NCI-H1092 treated with DMSO at 0.1 percent for 48 hours (cell line): ENCODE data around the gene SPEF2.

Experiments used
- DNase-seq: peaks from one replicate; lab custom pipeline; 2025; lab: John Stamatoyannopoulos, UW

SPEF2 gene

DNA sequence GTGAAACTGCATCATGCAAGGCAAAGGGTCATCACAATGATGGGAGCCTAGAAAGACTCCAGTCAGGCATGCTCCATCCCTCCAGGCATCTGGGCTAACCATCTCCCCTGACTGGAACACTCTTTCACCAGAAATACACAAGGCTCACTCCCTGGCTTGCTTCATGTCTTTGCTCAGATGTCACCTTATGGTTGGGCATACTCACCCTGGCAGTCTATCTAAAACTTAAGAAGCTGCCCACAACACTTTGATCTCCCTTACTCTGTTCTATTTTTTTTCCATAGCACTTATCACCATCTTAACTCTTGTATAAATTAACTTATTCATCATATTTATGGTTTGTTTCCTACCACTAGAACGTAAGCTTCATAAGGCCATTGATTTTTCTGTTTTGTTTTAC is 90.0 kb downstream of the SPEF2 start:
- DNase-seq, result no peak

DNA sequence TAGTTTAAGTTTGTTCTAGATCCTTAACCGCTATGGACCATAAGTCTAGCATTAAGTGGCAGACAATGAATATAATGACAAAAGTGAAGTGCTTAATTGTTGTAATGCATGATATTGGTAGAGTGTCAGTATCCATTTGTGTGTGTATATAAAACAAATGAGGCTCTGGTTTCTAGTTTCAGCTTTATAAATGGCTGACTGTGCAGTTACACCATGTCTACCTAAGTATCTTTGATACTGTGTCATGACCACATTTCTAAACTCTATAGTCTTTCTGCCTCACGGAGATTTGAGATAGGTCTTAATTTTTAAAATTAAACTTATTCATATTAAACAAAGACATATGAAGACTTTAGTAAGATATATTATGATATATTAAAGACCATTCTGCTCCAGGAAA is 92.0 kb downstream of the SPEF2 start:
- no peak for DNase-seq

DNA sequence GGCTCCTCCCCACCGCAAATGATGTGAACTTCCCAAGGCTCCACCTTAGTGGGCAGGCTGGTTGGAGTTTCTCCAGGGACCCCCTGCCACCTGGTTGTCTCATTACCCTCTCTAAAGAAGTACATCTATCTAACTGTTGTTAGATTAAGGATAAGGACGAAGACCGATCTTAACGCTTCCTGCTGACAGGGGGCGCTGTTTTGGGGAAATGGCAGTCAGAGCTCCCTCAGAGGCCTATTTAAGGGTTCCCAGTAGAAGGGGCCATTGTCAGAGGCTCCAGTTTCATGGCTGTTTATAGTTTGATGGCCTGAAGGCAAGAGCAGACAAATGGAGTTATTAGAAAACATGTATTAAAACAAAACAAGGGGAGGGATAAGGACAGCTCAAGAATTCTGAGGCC is 100.1 kb downstream of the SPEF2 start:
- no peak for DNase-seq

DNA sequence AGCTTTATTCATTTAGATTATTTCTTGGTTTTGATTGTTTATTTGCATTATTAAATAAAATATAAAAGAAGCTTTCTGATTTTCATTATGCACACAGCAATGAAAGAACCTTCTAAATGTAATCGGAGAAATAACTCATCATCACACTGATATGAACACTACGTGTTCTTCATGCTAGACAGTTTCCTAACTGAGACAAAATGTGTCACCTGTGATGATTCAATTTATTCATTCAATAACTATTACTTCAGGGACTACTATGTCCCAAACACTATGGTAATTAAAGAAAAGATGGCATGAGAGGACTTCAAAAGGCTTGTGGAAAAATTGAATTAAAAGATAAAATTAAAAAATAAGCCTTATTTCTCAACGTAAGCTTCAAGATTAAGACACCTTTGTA is 118.1 kb downstream of the SPEF2 start:
- DNase-seq, result no peak

DNA sequence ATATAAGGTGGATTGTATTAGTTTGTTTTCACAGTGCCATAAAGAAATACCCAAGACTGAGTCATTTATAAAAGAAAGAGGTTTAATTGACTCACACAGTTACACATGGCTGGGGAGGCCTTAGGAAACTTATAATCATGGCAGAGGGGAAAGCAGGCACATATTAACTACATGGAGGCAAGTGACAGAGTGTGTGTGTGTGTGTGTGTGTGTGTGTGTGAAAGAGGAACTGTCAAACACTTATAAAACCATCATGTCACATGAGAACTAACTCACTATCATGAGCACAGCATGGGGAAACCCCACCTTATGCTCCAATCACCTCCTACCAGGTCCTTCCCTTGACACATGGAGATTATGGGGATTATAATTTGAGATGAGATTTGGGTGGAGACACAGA is 118.6 kb downstream of the SPEF2 start:
- no peak for DNase-seq

DNA sequence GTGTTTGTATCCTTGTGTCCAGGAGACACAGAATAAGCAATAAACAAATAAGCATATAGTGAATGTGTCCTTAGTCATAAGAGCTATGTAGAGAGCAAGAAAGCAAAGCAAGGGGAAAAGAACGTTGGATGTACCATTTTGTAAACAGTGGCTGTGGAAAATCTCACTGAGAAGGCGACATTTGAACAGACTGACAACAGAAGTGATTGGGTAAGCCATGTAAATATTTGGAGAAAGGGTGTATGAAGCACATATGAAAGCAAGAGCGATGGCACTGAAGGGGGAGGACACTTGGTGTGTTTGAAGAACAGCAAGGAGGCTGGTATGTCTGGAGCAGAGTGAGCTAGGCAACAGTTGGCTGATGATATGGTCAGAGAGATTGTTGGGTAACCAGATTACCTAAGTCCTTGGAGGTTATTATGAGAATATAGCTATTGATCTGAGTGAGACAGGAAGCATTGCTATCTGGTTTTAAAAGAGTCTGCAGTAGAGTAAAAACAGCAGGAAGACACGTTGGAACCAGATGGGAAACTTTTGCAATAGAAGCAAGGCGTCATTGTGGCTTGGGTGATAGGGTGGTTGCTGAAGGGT is 123.6 kb downstream of the SPEF2 start:
- DNase-seq, result no peak

DNA sequence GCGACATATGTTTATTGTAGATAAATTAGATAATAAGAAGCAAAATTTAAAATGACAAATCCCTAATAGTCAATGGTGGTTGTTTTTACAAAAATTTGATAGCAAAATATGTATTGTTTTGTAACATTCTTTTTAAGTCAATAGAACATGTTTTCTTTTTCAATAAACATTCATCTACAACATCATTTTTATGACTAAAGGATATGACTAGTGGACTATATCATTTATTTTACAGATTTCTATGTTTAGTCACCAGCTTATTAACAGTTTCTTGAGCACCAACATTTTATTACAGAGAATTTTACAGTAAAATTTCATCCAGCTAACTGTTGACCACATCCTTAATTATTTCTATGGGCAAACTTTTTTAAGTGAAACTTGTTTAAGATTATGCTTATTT is 124.3 kb downstream of the SPEF2 start:
- no peak for DNase-seq

DNA sequence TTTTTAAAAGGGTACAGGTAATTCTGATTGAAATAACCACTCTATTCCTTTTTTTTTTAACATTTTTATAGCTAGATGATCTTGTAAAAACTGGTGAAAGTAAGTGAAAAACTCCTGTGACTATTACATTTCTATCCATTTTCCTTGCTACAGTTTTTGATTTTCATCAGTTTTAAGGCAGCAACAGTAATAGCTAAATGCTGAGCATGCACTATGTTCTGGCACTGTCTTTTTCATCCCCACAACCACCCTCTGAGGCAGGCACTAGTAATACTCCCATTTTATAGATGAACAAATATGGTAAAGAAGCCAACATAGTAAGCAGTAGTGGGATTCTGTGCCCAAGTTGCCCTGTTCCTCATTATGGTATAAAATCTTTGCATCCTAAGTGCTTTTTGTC is 126.0 kb downstream of the SPEF2 start:
- no peak for DNase-seq

DNA sequence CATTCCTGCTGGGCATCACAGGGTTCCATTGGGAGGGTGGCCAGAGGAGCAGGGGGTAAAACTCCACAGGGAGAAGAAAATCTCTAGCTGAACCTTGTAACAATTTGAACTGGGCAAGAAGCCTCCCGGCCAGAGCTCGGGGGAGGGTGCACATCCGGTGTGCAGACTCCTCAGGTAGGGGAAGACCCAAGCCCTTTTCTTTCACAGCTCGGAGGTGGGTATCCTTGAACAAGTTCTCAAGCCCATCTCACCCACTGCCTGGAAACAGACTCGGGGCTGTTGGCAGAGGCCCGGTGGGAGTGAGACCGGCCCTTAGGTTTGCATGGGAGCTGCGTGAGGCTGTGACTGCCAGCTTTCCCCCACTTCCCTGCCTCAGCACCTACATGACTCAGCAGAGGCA is 127.5 kb downstream of the SPEF2 start:
- DNase-seq, result no peak

DNA sequence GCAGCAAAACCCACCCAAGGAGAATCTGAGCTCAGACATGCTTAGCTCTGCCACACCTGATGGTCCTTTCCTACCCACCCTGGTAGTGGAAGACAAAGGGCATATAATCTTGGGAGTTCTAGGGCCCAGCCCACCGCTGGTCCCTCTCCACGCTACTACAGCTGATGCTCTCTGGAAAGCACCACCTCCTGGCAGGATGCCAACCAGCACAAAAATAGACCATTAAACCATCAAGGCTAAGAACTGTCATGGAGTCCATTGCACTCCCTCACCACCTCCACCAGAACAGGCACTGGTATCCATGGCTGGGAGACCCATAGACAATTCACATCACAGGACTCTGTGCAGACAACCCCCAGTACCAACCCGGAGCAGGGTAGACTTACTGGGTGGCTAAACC is 128.0 kb downstream of the SPEF2 start:
- no peak for DNase-seq

DNA sequence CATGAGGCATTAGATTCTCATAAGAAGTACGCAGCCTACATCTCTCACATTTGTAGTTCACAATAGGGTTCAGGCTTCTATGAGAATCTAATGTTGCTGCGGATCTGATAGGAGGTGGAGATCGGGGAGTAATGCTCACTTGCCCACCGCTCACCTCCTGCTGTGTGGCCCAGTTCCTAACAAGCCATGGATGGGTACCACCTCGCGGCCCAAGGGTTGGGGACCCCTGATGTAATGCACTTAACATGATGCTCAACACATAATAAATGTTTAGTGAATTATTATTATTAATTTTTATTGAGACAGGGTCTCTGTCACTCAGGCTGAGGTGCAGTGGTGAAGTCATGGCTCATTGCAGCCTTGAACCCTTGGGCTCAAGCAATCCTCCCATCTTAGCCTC is 134.3 kb downstream of the SPEF2 start:
- no peak for DNase-seq

DNA sequence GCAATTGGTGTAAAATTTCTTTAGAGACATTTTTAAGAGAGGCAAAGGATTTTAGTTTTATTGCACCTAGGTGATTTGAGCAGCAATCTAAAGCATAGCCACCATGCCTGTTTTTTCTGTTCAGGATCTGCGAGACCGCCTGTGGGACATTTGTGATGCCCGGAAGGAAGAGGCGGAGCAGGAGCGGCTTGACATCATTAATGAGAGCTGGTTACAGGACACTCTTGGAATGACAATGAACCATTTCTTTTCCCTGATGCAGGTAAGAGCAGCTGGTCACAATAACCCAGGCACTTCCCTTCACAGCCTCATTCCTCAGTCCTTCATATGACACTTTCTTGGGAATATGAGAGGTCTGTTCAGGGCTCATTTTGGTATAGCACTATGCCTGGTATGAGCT is 135.8 kb downstream of the SPEF2 start:
- no peak for DNase-seq

DNA sequence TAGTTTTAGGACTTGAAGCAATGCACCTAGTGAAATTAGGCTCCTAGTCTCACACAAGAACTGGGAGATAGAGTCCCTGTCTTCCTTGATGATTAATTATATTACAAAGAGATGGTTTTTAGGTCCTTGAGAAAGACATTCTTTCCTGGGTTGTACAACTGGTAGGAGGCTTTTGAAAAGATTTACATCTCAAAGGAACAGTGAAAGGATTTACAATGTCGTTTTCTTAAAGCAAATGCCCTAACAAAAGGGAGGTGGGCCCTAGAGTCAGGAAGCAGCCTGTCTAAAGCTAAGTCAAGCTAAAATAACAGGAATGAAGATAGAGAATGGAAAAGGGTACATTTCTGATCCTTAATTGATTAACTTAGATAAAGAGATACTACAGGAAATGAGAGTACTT is 136.8 kb downstream of the SPEF2 start:
- no peak for DNase-seq

DNA sequence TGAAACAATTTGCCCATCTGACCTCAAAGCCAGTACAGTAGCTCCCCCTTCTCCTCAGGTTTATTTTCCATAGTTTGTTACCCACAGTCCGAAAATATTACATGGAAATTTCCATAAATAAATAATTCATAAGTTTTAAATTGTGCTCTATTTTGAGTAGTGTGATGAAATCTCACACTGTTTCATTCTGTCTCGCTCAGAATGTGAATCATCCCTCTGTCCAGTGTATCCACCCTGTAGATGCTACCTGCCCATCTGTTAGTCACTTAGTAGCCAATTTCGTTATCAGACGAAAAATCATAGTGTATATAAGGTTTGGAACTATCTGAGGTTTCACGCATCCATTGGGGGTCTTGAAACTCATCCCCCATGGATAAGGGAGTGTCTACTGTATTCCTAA is 138.3 kb downstream of the SPEF2 start:
- no peak for DNase-seq

DNA sequence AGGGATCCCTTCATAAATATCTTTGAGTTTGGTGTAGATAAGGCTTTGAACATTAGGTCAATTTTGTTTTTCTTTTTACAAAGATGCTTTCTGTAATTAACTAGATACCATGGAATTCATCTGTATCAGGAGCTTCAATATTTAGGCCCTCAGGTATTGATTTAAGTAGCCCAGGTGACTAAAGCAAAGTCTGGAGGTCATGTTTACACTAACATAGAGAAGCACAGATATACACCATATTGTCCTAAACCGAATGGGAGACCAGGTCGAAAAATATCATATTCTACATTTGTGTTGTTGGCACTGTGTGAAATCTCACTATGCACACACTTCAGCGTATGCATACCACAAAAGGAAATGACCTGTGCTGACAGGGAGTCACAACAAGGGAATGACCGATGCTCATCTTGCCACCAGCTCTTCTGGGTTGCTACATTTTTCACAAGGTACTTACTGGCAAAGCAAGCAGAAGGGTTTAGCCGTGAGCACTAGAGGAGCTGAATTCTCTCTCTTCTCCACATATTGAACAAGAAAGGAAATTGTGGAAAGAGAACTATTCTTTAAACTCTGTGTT is 140.6 kb downstream of the SPEF2 start:
- DNase-seq, result no peak

DNA sequence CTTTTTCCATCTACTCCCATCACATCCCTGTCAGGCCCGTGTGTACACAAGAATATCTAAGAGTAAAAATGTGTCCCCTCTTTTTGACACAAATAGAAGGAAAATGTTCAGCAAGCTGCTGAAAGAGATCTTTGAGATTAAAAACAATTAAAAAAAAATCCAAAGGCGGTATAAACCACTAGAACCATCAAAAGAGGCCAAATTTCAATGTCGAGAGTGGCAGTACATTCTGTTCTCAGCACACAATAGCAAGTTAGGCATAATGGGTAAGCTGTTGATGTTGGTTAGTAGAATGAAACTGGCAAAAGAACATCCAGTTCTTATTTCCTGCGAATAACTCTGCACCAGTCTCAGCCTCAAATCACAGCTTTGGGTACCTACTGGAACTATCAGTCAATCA is 143.9 kb downstream of the SPEF2 start:
- no peak for DNase-seq

DNA sequence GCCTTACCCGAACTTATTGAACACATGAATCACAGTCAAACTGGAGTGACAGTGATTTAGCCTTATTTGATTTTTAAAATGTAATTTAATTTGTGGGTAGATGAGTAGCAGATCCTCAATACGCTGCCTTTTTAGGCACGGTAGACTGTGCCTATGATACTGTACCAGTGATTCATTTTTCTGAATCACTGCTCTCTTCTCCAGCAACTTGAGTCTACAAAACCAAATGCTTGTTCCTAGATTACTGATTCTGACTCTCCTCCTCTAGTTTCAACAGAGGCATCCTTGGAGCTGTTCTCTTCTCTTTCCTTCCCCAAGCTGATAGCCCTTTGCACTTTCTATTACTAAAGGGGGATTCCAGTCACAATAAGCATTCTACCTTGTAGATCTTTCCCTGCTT is 144.7 kb downstream of the SPEF2 start:
- no peak for DNase-seq

DNA sequence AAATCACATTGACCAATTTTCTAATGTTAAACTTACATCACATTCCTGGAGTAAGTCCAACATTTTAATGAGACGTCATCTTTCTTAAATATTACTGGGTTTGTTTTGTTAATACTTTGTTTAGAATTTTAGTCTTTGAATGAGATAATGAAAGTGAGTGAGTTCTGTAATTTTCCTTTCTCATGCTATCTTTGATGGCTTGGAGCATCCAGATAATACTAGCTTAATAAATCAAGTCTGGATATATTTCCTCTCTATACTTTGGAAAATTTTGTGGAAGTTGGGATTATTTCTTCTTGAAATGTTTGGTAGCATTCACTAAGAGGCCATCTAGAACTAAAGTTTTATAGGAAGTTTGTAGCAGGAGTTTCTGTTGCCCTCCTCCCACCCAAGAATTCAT is 148.3 kb downstream of the SPEF2 start:
- DNase-seq, result no peak

DNA sequence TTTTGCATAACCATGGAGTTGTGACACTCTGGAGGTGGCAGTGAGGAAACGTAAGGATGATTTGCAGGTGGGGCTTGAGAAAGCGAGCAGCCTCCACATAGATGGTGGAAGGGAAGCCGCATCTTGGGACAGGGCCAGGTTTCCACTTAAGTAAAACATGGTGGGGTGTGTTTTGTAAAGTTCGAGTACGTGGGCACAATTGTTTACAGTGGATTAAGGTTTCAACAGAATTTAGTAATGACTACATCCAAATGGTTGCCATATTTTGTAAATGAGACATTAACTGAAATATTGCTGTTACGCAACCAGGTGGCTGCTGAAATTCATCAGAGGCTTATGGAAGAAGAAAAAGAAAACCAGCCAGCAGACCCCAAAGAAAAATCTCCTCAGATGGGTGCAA is 153.6 kb downstream of the SPEF2 start:
- no peak for DNase-seq

DNA sequence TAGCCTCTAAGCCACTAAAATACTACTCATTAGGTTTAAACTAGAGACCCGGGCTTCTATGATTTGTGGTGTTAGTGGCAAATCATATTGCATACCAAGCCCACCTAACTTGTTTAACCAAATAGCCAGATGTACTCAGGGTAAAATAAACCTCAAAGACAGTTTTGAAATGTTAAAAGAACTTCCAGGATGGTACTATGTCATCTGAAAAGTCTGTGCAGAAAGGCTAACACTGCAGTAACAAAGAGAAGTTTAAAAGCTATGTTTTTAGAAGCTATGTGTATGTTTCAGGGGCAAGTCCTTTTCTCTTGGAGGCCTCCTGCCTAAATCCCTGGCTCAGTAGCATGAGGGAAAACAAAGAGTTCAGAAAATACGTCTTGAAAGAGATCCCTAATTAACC is 154.2 kb downstream of the SPEF2 start:
- DNase-seq, result no peak

DNA sequence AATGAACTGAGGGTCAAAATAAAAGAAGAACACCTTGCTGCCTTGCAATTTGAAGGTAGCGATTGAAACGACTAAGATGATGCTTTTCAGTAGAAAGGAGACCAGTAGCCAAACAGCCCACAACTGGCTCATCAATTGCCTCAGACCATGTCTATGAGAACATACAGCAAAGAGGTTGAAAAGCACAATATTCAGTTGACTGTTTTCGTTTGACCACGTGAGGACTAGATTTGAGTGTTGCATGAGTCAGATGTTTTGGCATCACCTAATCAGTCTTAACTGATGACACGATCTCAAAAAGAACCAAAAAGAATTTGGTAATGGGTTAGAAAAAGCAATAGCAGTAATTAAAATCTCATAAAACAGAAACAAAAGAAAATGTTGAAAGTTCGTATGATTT is 156.3 kb downstream of the SPEF2 start:
- DNase-seq, result no peak

DNA sequence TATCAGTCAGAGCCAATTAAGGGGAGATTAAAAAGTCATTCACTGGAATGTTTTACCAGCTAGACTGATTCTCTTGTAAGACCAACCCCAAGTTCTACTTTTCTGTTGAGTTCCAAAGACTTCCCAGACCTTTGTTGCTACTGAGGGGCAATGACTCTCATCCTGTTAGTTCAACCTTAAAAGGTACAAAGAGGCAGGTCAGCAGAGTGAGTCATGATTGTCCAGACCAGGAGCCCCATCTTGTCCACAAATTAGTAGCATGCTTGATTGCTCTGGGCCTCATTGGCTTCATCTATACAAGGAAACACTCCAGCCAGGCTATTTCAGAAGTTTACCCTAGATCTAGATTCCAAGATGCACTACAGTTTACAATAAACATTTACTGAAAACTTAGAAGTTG is 159.1 kb downstream of the SPEF2 start:
- no peak for DNase-seq

DNA sequence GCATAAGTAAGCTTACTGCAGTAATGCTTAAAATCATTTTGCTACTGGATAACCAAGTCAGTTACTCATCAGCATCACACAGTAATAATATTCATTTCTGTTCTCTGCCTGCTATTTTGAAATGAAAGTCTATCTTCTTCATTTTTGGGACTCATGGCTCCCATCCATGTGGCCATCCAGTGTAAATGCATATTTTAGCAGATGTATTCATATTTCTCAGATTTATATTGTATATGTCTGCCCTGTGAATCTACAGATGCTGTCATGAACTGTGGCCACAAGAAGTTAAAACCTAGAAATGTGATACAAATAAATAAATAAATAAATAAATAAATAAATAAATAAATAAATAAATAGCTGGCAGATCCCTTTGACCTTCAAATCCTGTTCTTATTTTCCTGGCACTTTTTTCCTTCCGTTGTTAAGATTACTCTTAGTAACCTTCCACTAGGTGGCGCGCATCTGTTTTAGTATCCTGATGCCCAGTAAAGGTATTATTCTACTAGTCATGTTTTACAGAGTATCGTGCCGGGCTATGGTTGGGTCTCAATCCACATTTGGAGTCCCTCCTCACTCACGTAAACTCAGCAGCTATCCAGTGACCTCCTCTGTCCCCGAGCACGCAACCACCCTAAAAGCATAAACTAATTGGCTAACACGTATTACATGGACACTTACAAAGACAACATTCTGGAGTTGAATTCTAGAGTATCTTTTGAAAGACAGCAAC is 159.9 kb downstream of the SPEF2 start:
- DNase-seq, result peak; percentile 71

DNA sequence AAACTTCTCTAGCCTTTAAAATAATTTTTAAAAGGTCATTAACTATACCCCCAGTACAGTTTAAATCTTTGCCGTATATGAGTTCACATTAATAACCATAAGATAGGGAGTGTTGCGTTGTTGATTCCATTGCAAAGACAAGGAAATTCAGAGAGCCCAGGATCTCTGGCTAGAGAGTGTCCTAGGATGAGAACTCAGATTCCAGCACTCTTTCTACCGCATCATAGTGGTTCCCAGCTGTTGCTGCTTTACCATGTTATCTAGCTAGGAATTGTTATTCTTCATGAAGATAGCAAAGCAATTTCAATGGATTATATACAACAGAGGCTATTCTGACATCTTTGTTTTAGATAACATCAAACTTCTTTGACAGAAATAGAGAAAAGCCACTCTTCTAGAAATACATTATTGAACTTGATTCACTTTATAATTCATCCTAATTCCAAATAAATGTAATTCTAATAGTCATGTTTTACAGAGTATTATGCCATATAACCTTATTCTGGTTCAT is 160.7 kb downstream of the SPEF2 start:
- DNase-seq, result no peak
